K562 (cell line): ENCODE measurements around the gene CPTP. TPM values are rescaled to one million over a fixed set of nuclear protein-coding genes. Genes with fewer than 3 reads are reported as not detected.
A peak's percentile ranks its signal among the peaks of the same experiment; 100 is the strongest.

Experiments
- BMI1 ChIP-seq: fragments of 150-350 bp; IDR thresholded peaks from 2 replicates; pipeline ENCODE4 v1.6.1; 2014; ENCODE audit warnings: low read length
- CTBP1 ChIP-seq: fragments of 450-650 bp; IDR thresholded peaks from 2 replicates; pipeline ENCODE4 v1.6.1; 2016; ENCODE audit warnings: borderline replicate concordance
- EWSR1 ChIP-seq: fragments of 450-650 bp; IDR thresholded peaks from 2 replicates; pipeline ENCODE4 v1.6.1; 2018; ENCODE audit warnings: borderline replicate concordance, mild to moderate bottlenecking, low read depth, moderate library complexity; ENCODE audit not compliant: partially characterized antibody
- NCOA2 ChIP-seq, 2 experiments: fragments of 450-650 bp; IDR thresholded peaks; 2 replicates each; pipeline ENCODE4 v1.6.1; 2018; ENCODE audit warnings: mild to moderate bottlenecking in 2 of 2, moderate library complexity in 1 of 2; ENCODE audit not compliant: partially characterized antibody in 2 of 2
- NR3C1 ChIP-seq: sonication (generic); formaldehyde crosslinking; IDR thresholded peaks from 2 replicates; pipeline ENCODE4 v1.8.1; 2022; ENCODE audit warnings: missing genetic modification reagents
- RFX5 ChIP-seq: IDR thresholded peaks from 2 replicates; pipeline ENCODE4 v1.6.1; 2011; ENCODE audit warnings: low read depth, mild to moderate bottlenecking, improper control_type of control experiment, low read length
- SNRNP70 ChIP-seq: fragments of 200-400 bp; formaldehyde crosslinking; optimal IDR thresholded peaks from 2 replicates; pipeline ENCODE3; 2017; ENCODE audit warnings: low read depth, low read length
- TCF7L2 ChIP-seq: fragments of 150-350 bp; IDR thresholded peaks from 2 replicates; pipeline ENCODE4 v1.6.1; 2016; ENCODE audit warnings: low read depth, mild to moderate bottlenecking, low read length, moderate library complexity
- TOE1 ChIP-seq, 2 experiments: fragments of 450-650 bp in 1 of 2; sonication (generic) in 1 of 2; formaldehyde crosslinking in 1 of 2; IDR thresholded peaks; 2 replicates each; pipeline versions ENCODE4 v1.7.1 to v1.8.0; 2016 to 2022; ENCODE audit warnings: borderline replicate concordance in 2 of 2, mild to moderate bottlenecking in 2 of 2, antibody characterized with exemption in 1 of 2, inconsistent platforms in 1 of 2, low read depth in 1 of 2, missing genetic modification reagents in 1 of 2, moderate library complexity in 1 of 2
- U2AF1 ChIP-seq: fragments of 200-400 bp; formaldehyde crosslinking; optimal IDR thresholded peaks from 2 replicates; pipeline ENCODE3; 2017; ENCODE audit warnings: mild to moderate bottlenecking, low read depth, low read length, moderate library complexity
- XRCC5 ChIP-seq: fragments of 200-400 bp; formaldehyde crosslinking; IDR thresholded peaks from 2 replicates; pipeline ENCODE4 v1.6.1; 2017; ENCODE audit warnings: low read depth, mild to moderate bottlenecking, low read length
- YBX1 ChIP-seq: fragments of 450-650 bp; IDR thresholded peaks from 2 replicates; pipeline ENCODE4 v1.7.1; 2016; ENCODE audit warnings: mild to moderate bottlenecking
- ZBTB40 ChIP-seq, 2 experiments: fragments of 450-650 bp in 1 of 2; sonication (generic) in 1 of 2; formaldehyde crosslinking in 1 of 2; IDR thresholded peaks; 2 replicates each; pipeline versions ENCODE4 v1.7.1 to v1.9.0; 2016 to 2022; ENCODE audit warnings: inconsistent platforms in 1 of 2, mild to moderate bottlenecking in 1 of 2, missing genetic modification reagents in 1 of 2
- ZBTB7A ChIP-seq: IDR thresholded peaks from 2 replicates; pipeline ENCODE4 v1.6.1; 2011; ENCODE audit warnings: low read depth, mild to moderate bottlenecking, low read length, moderate library complexity, borderline replicate concordance; ENCODE audit not compliant: control insufficient read depth
- ZNF740 ChIP-seq, 3 experiments: fragments of 200-800 bp in 1 of 3; sonication (Bioruptor generic) in 1 of 3; sonication (generic) in 1 of 3; formaldehyde crosslinking in 1 of 3; IDR thresholded peaks; 2 replicates each; pipeline versions ENCODE4 v1.6.1 to v1.8.0; 2016 to 2022; ENCODE audit warnings: mild to moderate bottlenecking in 2 of 3, missing compliant biosample characterization in 2 of 3, missing genetic modification characterization in 2 of 3, missing genetic modification reagents in 1 of 3
- ZNF830 ChIP-seq: fragments of 250-450 bp; sonication (Bioruptor Pico); IDR thresholded peaks from 2 replicates; pipeline ENCODE4 v1.5.0; 2021; ENCODE audit warnings: mild to moderate bottlenecking
- polyA plus RNA-seq, 8 experiments: library from polyadenylated mRNA; depleted of rRNA in 4 of 8; stranded (reverse) in 5 of 8; unstranded in 3 of 8; fragments of >200 nt; fragmentation: Nextera tagmentation in 2 of 8; fragmentation: Illumina TruSeq in 1 of 8; extraction: Ambion mirVana in 2 of 8; extraction: Trizol in 1 of 8; gene quantifications; 2 replicates each; pipeline versions ENCODE4 v1.2.1 to v1.2.3, GENCODE V29; 2011 to 2014; ENCODE audit warnings: inconsistent platforms in 1 of 8, missing spikeins in 1 of 8
- total RNA-seq, 7 experiments: library from RNA; depleted of rRNA in 6 of 7; stranded (reverse); fragments of >200 nt in 6 of 7; fragmentation: Illumina TruSeq in 2 of 7; extraction: Trizol in 2 of 7; gene quantifications; 2 replicates each; pipeline versions ENCODE4 v1.2.1 to v1.2.3, GENCODE V29; 2011 to 2021; ENCODE audit warnings: low replicate concordance in 1 of 7

Gene CPTP
- total and polyA plus RNA-seq, 9 of the 15 experiments (the other 6 are each of a cell fraction or from before 2014, with no cell fraction given), result 0.11 to 25.8 (median 3.5) TPM

- TF ChIP-seq U2AF1 (no peak), XRCC5 (no peak), BMI1 (no peak), TCF7L2 (no peak), SNRNP70 (no peak), YBX1 (no peak), NR3C1 (CRISPR knock-in tag) (peak; percentile 22; the same call in 1 of the 2 replicates), ZNF740 (CRISPR knock-in tag; IDR thresholded peaks at IDR 0.05) (no peak), ZNF740 (tag; IDR thresholded peaks at IDR 0.05) (no peak), EWSR1 (no peak), TOE1 (IDR thresholded peaks at IDR 0.05; ENCODE audit: borderline replicate concordance) (no peak), TOE1 (CRISPR knock-in tag; IDR thresholded peaks at IDR 0.05; ENCODE audit: borderline replicate concordance, low read depth) (peak; percentile 42; the same call in 1 of the 2 replicates), CTBP1 (no peak), ZNF830 (CRISPR knock-in tag) (no peak), ZBTB40 (IDR thresholded peaks at IDR 0.05) (no peak), ZBTB40 (CRISPR knock-in tag; IDR thresholded peaks at IDR 0.05) (no peak), RFX5 (no peak), ZBTB7A (peak; percentile 10; the same call in 1 of the 2 replicates), NCOA2 (IDR thresholded peaks at IDR 0.05; ENCODE audit: partially characterized antibody in 2 of 2) (no peak)
These were observed 49.4 kb downstream of the CPTP start (continued) for GRCh38 chr1:1373815-1374588.
